ENCODE data around the gene FBXO8.
"Not testable (repeated sequence)": the region's sequence is repeated elsewhere in the genome, so short reads cannot be mapped to it uniquely, and the experiment has no call there.

Gene FBXO8, protein sequence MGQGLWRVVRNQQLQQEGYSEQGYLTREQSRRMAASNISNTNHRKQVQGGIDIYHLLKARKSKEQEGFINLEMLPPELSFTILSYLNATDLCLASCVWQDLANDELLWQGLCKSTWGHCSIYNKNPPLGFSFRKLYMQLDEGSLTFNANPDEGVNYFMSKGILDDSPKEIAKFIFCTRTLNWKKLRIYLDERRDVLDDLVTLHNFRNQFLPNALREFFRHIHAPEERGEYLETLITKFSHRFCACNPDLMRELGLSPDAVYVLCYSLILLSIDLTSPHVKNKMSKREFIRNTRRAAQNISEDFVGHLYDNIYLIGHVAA

GRCh38 chr4:174283507-174284471 lies at the start of gene FBXO8, which contains the start of gene CEP44:
Gene FBXO8, minus strand, starts transcription at chr4:174283667. Its CDS starts 20,575 bp downstream, at chr4:174263092.
Gene CEP44, plus strand, starts transcription at chr4:174283911. Its CDS starts 15,211 bp downstream, at chr4:174299122.
- DNase-seq (ENCODE audit: low read depth): peak; percentile 54

DNA sequence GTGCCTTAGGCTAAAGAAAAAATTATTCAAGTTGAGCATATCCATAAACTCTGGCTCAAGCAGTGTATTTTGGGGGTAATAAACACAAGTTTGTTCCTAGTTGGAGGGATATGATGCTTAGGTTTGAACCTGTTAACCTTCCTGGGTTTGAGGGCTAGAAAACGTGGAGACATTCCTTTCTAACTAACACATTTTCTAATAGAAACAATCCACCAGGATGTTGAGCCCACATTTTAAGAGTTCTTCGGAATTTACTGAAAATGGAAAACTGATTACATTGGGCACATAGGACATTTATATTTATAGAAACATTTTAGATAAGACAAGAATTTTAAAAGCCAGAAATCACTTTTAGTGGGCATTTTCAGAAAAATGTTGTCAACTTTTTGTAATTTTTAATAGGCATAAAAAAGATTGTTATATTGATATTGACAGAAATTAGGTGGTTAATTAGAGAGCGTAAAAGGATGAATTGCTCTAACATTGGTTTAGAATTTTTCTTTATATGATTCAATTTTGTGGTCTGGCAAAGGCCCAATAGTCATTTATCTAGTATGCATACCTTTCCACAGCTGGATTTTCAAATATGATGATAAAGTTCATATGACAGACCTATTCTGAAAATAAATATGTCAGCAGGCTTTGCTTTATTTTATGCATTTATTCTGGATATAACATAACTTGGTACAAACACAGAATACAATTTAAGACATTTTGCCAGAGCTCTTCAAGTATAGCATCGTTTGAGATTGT lies 49.5 kb upstream of the FBXO8 start:
- DNase-seq (ENCODE audit: low read depth): no peak

DNA sequence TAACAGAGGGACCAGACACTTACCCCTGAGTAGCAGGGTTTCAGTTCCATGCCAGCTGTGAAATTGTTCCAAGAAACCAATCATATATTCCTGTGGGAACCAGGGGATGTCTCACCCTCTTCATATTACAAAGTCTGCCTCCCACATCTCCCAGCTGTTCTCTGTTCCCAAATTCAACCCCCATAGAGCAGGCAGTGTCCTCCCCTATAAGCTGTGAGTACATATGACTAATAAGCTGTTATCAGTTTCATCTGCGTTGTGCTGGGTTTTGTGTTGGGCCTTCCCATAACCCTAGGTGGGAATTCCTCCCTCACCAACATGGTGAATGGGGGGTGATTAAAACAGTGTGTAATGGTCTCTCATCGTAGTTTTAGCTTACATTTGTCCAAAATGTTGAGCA lies 41.3 kb upstream of the FBXO8 start:
- no peak for DNase-seq (ENCODE audit: low read depth)

DNA sequence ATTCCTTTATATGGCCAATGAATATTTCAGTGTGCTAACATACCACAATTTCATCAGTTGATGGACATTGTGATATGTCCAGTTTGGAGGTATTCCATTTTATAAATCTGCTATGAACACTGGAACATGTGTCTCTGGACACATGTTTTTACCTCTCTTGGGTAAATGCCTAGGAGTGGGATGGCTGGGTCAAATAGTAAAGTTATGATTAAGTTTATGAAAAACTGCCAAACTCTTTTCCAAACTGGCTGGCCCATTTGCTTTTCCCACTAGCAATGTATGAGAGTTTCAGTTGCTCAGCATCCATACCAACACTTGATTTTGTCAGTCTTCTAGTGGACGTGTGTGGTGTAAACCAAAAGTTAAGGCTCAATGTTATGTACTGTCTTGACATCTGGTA lies 40.8 kb upstream of the FBXO8 start:
- no peak for DNase-seq (ENCODE audit: low read depth)

DNA sequence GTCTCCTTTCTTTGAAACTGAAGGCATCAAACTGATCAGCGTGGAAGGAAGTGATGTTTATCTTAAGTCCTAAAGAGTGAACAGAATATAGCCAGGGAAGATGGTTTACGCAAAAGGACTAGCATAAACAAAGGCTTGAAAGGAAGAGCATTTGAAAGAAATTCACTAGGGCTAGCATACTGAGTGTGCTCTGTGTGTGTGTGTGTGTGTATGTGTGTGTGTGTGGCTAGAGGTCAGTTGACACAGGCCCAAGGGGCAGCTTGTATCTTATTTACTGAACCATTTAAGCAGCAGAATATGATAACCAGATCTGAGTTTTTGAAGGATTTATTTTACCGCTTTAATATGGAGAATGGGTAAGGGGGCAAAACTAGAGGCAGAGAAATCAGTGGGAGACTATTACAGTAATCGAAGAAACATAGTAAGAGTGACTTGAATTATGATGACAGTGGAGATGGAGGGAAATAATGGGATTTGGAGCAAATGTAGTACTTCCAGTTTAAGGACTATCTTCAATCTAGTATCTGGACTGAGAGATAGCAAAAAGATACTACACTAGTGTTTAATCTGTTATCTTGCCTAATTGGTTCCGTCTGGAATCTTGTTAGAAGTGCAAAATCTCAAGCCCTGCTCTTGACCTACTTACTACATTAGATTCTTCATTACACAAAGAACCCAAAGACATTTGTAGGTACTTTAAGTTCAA lies 37.2 kb upstream of the FBXO8 start:
- DNase-seq (ENCODE audit: low read depth): no peak

DNA sequence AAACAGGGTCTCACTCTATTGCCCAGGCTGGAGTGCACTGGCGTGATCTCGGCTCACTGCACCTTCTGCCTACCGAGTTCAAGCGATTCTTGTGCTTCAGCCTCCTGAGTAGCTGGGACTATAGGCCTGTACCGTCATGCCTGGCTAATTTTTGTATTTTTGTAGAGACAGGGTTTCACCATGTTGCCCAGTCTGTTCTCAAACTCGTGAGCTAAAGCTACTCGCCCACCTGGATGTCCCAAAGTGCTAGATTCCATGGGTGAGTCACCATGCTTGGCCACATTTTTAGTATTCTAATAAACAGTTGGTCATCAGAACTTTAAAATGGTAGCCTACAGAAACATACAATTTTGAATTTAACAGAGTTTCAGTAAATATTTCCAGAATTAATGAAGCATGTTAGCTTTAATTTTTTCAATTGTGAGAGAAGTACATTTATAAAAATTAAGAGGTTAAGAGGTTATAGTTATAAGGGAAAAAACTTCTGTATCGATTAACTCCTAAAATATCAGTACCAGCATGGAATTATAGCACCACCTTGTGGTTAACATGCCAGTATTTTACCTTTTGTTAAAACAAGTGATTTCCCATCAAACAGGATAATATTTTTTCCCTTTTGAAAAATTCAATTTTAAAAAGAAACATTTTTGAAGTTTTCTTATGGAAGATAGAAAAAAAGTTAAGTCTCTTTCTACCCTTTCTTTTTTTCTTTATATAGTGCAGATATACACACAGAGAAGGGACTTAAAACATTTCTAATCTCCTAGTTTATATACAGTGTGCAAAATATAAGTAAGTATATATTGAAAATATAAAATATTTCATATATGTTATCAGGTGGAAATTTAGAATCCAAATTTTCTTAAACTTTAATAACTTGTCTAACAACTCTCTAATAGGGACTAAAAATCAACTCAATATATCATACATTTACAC lies 35.6 kb upstream of the FBXO8 start:
- DNase-seq (ENCODE audit: low read depth): no peak

DNA sequence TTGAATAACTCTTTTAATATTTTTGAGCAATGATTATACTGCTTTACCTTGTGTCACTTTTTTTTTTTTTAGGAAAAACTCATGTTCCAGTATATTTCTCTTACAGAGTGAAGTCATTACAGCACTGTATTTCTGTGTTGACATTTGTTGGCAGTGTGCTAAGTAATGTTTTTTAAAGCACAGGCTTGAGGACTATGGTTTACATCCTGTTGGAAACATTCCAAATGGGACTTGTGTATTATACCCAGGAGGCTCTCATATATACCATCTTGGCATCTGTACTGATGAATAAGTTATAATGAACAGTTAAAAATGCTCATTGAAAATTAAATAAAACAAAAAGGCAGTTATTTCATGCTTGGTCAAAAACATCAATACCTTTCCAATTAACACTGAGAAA lies 34.1 kb upstream of the FBXO8 start:
- no peak for DNase-seq (ENCODE audit: low read depth)

DNA sequence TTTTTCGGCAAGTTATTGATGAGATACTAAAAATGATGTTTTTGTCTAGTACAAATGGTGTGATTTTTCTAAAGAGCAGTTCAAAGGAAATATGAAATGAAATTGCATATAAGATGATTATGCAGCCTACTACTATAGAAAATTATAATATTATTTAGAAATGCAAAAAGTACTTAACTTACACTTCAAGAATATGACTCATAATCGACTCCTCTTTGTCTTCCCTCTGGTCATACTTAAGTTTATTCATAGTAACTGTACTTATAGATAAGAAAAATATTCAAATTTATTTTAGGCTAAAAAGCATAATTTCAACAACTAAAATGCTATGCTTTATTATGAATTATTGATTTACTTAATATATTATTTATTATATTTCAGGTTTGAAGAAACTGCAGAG lies 33.5 kb upstream of the FBXO8 start:
- DNase-seq (ENCODE audit: low read depth): no peak

DNA sequence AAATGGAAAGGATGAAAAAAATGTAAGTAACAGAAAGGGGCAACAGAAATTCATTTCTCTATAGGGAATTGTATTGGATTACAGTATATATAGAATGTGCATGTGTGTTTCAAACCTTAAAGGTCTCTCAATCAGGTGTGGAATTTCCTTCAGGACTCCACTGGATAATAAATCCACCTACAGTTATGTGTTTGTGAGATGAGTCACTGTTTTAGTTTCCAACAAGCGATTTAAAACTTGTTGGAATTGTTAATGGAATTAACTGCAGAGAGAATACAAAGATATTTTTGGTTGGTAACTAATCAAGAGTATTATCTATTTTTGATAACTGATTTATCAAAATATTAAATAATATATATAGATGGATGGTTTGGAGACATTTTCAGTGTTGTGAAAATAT lies 33.1 kb upstream of the FBXO8 start:
- no peak for DNase-seq (ENCODE audit: low read depth)

DNA sequence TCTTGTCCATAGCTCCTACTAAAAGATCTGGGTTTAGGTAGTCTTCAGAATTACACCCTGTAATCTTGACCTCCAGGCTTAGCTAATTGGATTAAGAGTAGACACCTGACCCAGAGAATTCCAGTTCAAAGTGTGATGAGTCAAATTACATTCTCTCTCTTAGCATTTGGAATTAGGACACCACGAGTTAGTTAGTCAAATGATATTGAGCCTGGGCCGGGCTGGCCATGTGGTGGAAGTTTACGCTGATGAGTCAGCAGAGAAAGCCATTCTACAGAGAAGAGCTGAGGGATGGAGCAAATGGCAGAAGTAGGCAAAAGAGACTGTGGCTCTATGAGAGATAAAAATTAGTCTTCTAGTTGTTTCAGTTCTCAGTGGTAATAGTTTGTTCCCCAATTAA lies 31.3 kb upstream of the FBXO8 start:
- peak; percentile 25 for DNase-seq (ENCODE audit: low read depth)

DNA sequence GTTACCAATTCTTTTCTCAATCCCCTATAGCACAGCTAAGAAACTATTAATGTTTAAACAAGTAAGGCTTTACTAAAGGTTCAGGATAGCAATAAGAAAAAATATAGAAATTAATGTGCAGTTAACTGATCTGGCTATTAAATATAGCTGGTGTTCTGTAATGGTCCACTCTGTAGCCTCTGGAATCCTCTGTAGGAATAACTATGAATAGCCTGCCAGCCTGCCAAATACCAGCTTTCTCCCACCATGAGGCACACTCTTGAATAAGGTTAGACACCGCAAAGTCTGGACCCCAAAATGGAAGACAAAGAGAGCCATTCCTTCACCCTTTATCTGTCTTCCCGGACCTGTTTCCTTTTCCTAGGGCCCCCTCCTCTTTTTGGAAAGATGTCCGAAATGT lies 30.8 kb upstream of the FBXO8 start:
- no peak for DNase-seq (ENCODE audit: low read depth)

- DNase-seq (ENCODE audit: low read depth): no peak
Measured at GRCh38 chr4:174312993-174313392, 29.5 kb upstream of the FBXO8 start.

GRCh38 chr4:174307694-174308093 lies 24.2 kb upstream of the FBXO8 start:
- DNase-seq (ENCODE audit: low read depth): no peak

- DNase-seq (ENCODE audit: low read depth): no peak
Measured at GRCh38 chr4:174305961-174306360, 22.5 kb upstream of the FBXO8 start.

DNA sequence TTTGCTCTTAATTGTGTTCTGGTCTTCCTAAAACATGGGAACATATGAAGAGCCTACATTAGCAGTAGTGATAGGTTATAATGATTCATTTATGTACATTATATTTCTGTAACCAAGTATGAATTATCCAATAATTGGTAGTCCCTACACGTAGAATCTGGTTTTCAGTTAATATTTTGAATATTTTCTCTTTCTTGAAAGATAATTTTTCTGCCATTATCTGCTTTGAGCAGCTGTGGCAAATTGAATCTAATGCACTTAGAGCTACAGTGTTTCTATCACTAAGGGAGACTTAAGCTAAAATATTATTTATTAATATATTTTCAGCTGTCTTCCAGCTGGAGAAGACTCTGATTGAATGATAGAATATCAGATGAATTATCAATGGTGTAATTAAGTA lies 21.2 kb upstream of the FBXO8 start:
- no peak for DNase-seq (ENCODE audit: low read depth)

- DNase-seq (ENCODE audit: low read depth): no peak
Measured at GRCh38 chr4:174303687-174304086, 20.2 kb upstream of the FBXO8 start.

DNA sequence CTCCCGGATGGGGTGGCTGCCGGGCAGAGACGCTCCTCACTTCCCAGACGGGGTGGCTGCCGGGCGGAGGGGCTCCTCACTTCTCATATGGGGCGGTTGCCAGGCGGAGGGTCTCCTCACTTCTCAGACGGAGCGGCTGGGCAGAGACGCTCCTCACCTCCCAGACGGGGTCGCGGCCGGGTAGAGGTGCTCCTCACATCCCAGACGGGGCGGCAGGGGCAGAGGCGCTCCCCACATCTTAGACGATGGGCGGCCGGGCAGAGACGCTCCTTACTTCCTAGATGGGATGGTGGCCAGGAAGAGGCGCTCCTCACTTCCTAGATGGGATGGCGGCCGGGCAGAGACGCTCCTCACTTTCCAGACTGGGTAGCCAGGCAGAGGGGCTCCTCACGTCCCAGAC lies 11.7 kb upstream of the FBXO8 start:
- not testable (repeated sequence) for DNase-seq (ENCODE audit: low read depth)

DNA sequence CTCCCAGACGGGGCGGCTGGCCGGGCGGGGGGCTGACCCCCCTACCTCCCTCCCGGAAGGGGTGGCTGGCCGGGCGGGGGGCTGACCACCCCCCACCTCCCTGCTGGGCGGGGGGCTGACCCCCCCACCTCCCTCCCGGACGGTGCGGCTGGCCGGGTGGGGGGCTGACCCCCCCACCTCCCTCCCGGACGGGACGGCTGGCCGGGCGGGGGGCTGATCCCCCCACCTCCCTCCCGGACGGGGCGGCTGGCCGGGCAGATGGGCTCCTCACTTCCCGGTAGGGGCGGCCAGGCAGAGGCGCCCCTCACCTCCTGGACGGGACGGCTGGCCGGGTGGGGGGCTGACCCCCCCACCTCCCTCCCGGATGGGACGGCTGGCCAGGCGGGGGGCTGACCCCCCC lies 11.2 kb upstream of the FBXO8 start:
- not testable (repeated sequence) for DNase-seq (ENCODE audit: low read depth)

GRCh38 chr4:174292473-174292872 lies 9.0 kb upstream of the FBXO8 start:
- no peak for DNase-seq (ENCODE audit: low read depth)

DNA sequence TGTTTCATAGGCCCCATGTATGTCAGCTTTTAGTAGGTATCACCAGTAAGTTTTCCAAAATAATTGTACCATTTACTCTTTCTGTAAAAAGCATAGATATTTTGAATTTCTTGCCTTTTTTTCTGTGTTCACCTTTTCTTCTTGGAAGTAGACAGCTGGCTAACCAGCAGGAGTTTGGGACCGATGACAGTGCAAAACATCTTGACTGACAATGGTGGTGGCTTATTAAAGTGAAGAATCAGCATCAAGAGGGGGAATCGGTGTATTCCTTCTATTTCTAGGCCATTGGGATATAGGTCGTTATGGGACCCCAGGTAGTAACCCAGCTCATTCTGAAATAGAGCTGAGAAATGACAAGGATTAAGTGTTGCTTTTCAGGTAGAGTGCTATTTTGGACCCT lies 3.4 kb upstream of the FBXO8 start:
- no peak for DNase-seq (ENCODE audit: low read depth)

GRCh38 chr4:174284487-174284886 lies 1.0 kb upstream of the FBXO8 start:
- DNase-seq (ENCODE audit: low read depth): no peak

All from GM04504 (cell line).